ENCODE results near the gene TMEM106C. TPM values are rescaled to one million over a fixed set of nuclear protein-coding genes. Genes with fewer than 3 reads are reported as not detected.

Gene TMEM106C
- total and polyA plus RNA-seq, 2 of the 13 experiments (the other 11 are each of a cell fraction or from before 2014, with no cell fraction given) = 132 to 192 TPM

DNA sequence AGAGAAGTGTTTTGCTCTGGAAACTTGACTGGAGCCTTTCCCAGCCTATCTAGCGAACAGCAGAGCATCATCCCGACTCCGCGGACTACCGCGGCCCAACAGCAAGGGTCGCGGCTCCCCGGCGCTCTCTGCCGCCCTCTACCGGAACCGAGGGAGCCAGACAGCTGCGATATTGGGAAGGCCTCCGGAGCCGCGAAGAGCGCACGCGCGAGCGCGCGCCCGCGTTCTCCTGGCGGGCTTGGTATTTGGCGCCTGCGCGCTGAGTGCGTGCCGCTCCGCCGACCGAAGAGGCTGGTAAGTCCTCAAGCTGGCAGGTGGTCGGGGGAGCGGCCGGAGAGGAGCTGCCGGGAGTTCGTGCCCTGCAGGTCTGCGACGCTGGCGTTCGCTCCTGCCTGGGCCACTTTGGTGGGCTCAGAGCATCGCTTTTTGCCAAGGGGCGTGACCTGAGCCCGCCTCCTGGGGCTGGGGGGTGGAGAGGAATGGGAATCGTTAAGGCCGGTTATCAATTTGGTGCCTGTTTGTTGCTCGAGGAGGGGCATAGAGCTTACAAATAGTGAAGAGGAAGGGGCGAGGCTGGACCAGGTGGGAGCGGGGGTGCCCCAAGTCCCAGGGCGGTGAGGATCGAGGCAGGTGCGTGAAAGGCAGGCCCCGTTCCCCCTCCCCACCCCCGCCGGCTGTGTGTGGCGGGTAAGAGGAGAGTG lies at the start of gene TMEM106C (continued):
- TF ChIP-seq, protein P1, sequence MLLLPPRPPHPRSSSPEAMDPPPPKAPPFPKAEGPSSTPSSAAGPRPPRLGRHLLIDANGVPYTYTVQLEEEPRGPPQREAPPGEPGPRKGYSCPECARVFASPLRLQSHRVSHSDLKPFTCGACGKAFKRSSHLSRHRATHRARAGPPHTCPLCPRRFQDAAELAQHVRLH (CRISPR knock-in tag; IDR thresholded peaks at IDR 0.05; ENCODE audit: borderline replicate concordance, low read depth) = peak; percentile 84; the same call in 1 of the 2 replicates
- TF ChIP-seq, protein P2, sequence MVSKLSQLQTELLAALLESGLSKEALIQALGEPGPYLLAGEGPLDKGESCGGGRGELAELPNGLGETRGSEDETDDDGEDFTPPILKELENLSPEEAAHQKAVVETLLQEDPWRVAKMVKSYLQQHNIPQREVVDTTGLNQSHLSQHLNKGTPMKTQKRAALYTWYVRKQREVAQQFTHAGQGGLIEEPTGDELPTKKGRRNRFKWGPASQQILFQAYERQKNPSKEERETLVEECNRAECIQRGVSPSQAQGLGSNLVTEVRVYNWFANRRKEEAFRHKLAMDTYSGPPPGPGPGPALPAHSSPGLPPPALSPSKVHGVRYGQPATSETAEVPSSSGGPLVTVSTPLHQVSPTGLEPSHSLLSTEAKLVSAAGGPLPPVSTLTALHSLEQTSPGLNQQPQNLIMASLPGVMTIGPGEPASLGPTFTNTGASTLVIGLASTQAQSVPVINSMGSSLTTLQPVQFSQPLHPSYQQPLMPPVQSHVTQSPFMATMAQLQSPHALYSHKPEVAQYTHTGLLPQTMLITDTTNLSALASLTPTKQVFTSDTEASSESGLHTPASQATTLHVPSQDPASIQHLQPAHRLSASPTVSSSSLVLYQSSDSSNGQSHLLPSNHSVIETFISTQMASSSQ (IDR thresholded peaks at IDR 0.05; ENCODE audit: low read depth) = no peak
- TF ChIP-seq, protein P2 (CRISPR knock-in tag; IDR thresholded peaks at IDR 0.05; ENCODE audit: borderline replicate concordance) = peak; percentile 35; the same call in 1 of the 2 replicates
- TF ChIP-seq, protein P3, sequence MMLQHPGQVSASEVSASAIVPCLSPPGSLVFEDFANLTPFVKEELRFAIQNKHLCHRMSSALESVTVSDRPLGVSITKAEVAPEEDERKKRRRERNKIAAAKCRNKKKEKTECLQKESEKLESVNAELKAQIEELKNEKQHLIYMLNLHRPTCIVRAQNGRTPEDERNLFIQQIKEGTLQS (CRISPR knock-in tag; IDR thresholded peaks at IDR 0.05) = no peak
- no peak for TF ChIP-seq ZFAT (CRISPR knock-in tag; conservative IDR thresholded peaks at IDR 0.05)
- TF ChIP-seq, protein P4, sequence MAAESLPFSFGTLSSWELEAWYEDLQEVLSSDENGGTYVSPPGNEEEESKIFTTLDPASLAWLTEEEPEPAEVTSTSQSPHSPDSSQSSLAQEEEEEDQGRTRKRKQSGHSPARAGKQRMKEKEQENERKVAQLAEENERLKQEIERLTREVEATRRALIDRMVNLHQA (CRISPR knock-in tag; IDR thresholded peaks at IDR 0.05) = no peak
- no peak for TF ChIP-seq ZNF382 (CRISPR knock-in tag; IDR thresholded peaks at IDR 0.05; ENCODE audit: borderline replicate concordance)
- TF ChIP-seq ZNF788 (CRISPR knock-in tag; IDR thresholded peaks at IDR 0.05; ENCODE audit: borderline replicate concordance) = peak; percentile 72; the same call in 1 of the 2 replicates
- TF ChIP-seq, protein P5, sequence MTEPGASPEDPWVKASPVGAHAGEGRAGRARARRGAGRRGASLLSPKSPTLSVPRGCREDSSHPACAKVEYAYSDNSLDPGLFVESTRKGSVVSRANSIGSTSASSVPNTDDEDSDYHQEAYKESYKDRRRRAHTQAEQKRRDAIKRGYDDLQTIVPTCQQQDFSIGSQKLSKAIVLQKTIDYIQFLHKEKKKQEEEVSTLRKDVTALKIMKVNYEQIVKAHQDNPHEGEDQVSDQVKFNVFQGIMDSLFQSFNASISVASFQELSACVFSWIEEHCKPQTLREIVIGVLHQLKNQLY (CRISPR knock-in tag; IDR thresholded peaks at IDR 0.05) = no peak
- TF ChIP-seq, protein P6, sequence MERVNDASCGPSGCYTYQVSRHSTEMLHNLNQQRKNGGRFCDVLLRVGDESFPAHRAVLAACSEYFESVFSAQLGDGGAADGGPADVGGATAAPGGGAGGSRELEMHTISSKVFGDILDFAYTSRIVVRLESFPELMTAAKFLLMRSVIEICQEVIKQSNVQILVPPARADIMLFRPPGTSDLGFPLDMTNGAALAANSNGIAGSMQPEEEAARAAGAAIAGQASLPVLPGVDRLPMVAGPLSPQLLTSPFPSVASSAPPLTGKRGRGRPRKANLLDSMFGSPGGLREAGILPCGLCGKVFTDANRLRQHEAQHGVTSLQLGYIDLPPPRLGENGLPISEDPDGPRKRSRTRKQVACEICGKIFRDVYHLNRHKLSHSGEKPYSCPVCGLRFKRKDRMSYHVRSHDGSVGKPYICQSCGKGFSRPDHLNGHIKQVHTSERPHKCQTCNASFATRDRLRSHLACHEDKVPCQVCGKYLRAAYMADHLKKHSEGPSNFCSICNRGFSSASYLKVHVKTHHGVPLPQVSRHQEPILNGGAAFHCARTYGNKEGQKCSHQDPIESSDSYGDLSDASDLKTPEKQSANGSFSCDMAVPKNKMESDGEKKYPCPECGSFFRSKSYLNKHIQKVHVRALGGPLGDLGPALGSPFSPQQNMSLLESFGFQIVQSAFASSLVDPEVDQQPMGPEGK (CRISPR knock-in tag; IDR thresholded peaks at IDR 0.05) = peak; percentile 37; the same call in 1 of the 2 replicates
- TF ChIP-seq KDM4B (CRISPR knock-in tag; IDR thresholded peaks at IDR 0.05) = peak; percentile 47; the same call in 1 of the 2 replicates
- TF ChIP-seq RAD51 (IDR thresholded peaks at IDR 0.05; ENCODE audit: borderline replicate concordance) = no peak
- no peak for TF ChIP-seq CAMTA2 (CRISPR knock-in tag; IDR thresholded peaks at IDR 0.05; ENCODE audit: borderline replicate concordance)
- TF ChIP-seq REXO4 (CRISPR knock-in tag; IDR thresholded peaks at IDR 0.05; ENCODE audit: borderline replicate concordance) = no peak
- TF ChIP-seq NFKBIZ (CRISPR knock-in tag; IDR thresholded peaks at IDR 0.05) = peak; percentile 62; the same call in 1 of the 2 replicates
- TF ChIP-seq SNRNP70 (IDR thresholded peaks at IDR 0.05; ENCODE audit: low read depth, low read length) = no peak
- 0 out of 2 replicates have a peak, but pooled peaks have one; percentile 61 for TF ChIP-seq SATB2 (CRISPR knock-in tag; IDR thresholded peaks at IDR 0.05)
- TF ChIP-seq ZNF816 (CRISPR knock-in tag; IDR thresholded peaks at IDR 0.05; ENCODE audit: borderline replicate concordance) = no peak
- no peak for TF ChIP-seq ATF7 (IDR thresholded peaks at IDR 0.05)
- no peak for TF ChIP-seq ATF7 (CRISPR knock-in tag; IDR thresholded peaks at IDR 0.05)

Measured in HepG2 (cell line).